Body of pancreas (tissue), 4 donors: ENCODE data around the gene RAB20. TPM values are rescaled to one million over a fixed set of nuclear protein-coding genes. Genes with fewer than 3 reads are reported as not detected.
A peak's percentile ranks its signal among the peaks of the same experiment; 100 is the strongest.

Experiments used
- ATAC-seq: fragments of 150-250 bp; one replicate; pipeline ENCODE4 v1.9.1; 2016
- DNase-seq, 4 donors: peaks; one replicate each; pipeline ENCODE4 v3.0.0-alpha.2; 2019
- H3K27ac ChIP-seq, 4 donors: fragments of 200-600 bp; sonication (generic); 1 replicate in 3 of 4; 2 replicates in 1 of 4; pipeline versions ENCODE4 v1.5.1 to v1.6.1; 2016 to 2019; ENCODE audit warnings: mild to moderate bottlenecking in 1 of 4, mixed read lengths in 1 of 4, moderate library complexity in 1 of 4
- H3K27me3 ChIP-seq, 2 donors: fragments of 200-600 bp; sonication (generic); one replicate each; pipeline ENCODE4 v1.6.0; 2016; ENCODE audit warnings: mild to moderate bottlenecking in 1 of 2
- H3K36me3 ChIP-seq, 2 donors: fragments of 200-600 bp; sonication (generic); replicated peaks in 1 of 2; 2 replicates each; pipeline ENCODE4 v1.5.1; 2016; ENCODE audit warnings: low read depth in 2 of 2; ENCODE audit not compliant: insufficient read depth in 1 of 2
- H3K4me1 ChIP-seq: fragments of 200-600 bp; sonication (generic); one replicate; pipeline ENCODE4 v1.6.0; 2016
- H3K4me3 ChIP-seq, 2 donors: fragments of 200-600 bp; sonication (generic); 1 replicate in 1 of 2; 2 replicates in 1 of 2; pipeline ENCODE4 v1.5.1; 2016 to 2019
- H3K9me3 ChIP-seq, 3 donors: fragments of 200-600 bp; sonication (generic); 1 replicate in 2 of 3; 2 replicates in 1 of 3; pipeline ENCODE4 v1.5.1; 2016
- CTCF ChIP-seq, 7 experiments: fragments of 450-650 bp in 4 of 7; fragments of 200-600 bp in 3 of 7; sonication (generic) in 3 of 7; IDR thresholded peaks; one replicate each; pipeline ENCODE4 v1.5.1; 2016 to 2019; ENCODE audit warnings: antibody characterized with exemption in 7 of 7
- POLR2A ChIP-seq, 3 donors: fragments of 450-650 bp; IDR thresholded peaks; one replicate each; pipeline ENCODE4 v1.6.1; 2016; ENCODE audit warnings: antibody characterized with exemption in 3 of 3, mild to moderate bottlenecking in 2 of 3
- WGBS, 2 donors: methylation state at CpG; one replicate each; pipeline ENCODE4 v1.1.5; 2017; 5-methylcytosine and 5-hydroxymethylcytosine counted together
- intact Hi-C: fragments of 100-400 bp; cut with DNase I; formaldehyde crosslinking; loops from one replicate; pipeline ENCODE4 v1.15.1; 2023
- total RNA-seq, 2 donors: library from RNA; depleted of rRNA; stranded (reverse); fragments of >200 nt; gene quantifications; one replicate each; pipeline ENCODE4 v1.1.0, GENCODE V29; 2016

The RAB20 gene
- total RNA-seq, 2 donors from 2014 or later, result 23.1 to 35.5 TPM

GRCh38 chr13:110519506-110519905 is 42.0 kb downstream of the RAB20 start:
- Histone ChIP-seq H3K4me1 (peaks cover 33% of the 10 kb centered on the region), H3K4me3 (no peak overlapping the region), H3K27me3 (no peaks in the 10 kb centered on the region), H3K36me3 (peaks cover 0 to 11% of the 10 kb centered on the region in 2 donors), H3K27ac (peak overlapping the region in 1 of 4 donors; percentile 47), H3K9me3 (no peaks in the 10 kb centered on the region)
- intact Hi-C loops, result no loop called here
- TF ChIP-seq POLR2A (IDR thresholded peaks at IDR 0.05) (no peak), CTCF (IDR thresholded peaks at IDR 0.05) (no peak)
- DNase-seq (no peak), ATAC-seq (no peak)
- 82% methylated on average over 7 of the region's 7 CpGs; no CpG with 5 or more reads in 1 of the 2 donors for WGBS, 2 donors

GRCh38 chr13:110519046-110519445 is 42.5 kb downstream of the RAB20 start:
- Histone ChIP-seq H3K36me3 (peaks cover 0 to 11% of the 10 kb centered on the region in 2 donors), H3K4me1 (peaks cover 28% of the 10 kb centered on the region), H3K27ac (no peak overlapping the region), H3K4me3 (no peak overlapping the region), H3K9me3 (no peaks in the 10 kb centered on the region), H3K27me3 (no peaks in the 10 kb centered on the region)
- 80 to 84% methylated on average over 1 to 16 of the region's 16 CpGs for WGBS, 2 donors
- no peak for DNase-seq
- intact Hi-C loops, result no loop called here
- TF ChIP-seq CTCF (IDR thresholded peaks at IDR 0.05) (no peak), POLR2A (IDR thresholded peaks at IDR 0.05) (no peak)
- ATAC-seq, result no peak

GRCh38 chr13:110518571-110518970 is 43.0 kb downstream of the RAB20 start:
- no peak overlapping the region for H3K27ac ChIP-seq

GRCh38 chr13:110518226-110518525 is 43.3 kb downstream of the RAB20 start:
- H3K4me1 ChIP-seq, result peaks cover 20% of the 10 kb centered on the region
- H3K4me3 ChIP-seq, result no peak overlapping the region
- H3K27ac ChIP-seq, result no peak overlapping the region
- H3K27me3 ChIP-seq, result no peaks in the 10 kb centered on the region
- WGBS, 2 donors, result 86 to 93% methylated on average over 8 of the region's 8 CpGs
- intact Hi-C loops, result no loop called here
- DNase-seq, result no peak
- no peak for TF ChIP-seq CTCF (IDR thresholded peaks at IDR 0.05)
- no peak for TF ChIP-seq POLR2A (IDR thresholded peaks at IDR 0.05)
- peaks cover 0 to 6% of the 10 kb centered on the region in 2 donors for H3K36me3 ChIP-seq
- no peaks in the 10 kb centered on the region for H3K9me3 ChIP-seq
- ATAC-seq, result no peak

More at GRCh38 chr13:110518571-110518970, 43.0 kb downstream of the RAB20 start:
- peaks cover 23% of the 10 kb centered on the region for H3K4me1 ChIP-seq
- DNase-seq (no peak), ATAC-seq (no peak)
- no peak overlapping the region for H3K4me3 ChIP-seq
- WGBS, 2 donors, result 89 to 92% methylated on average over 11 of the region's 11 CpGs
- no peaks in the 10 kb centered on the region for H3K27me3 ChIP-seq
- no peaks in the 10 kb centered on the region for H3K9me3 ChIP-seq
- TF ChIP-seq POLR2A (IDR thresholded peaks at IDR 0.05), result no peak
- TF ChIP-seq CTCF (IDR thresholded peaks at IDR 0.05), result no peak
- intact Hi-C loops, result no loop called here
- peaks cover 0 to 10% of the 10 kb centered on the region in 2 donors for H3K36me3 ChIP-seq

GRCh38 chr13:110517505-110518225 is 43.9 kb downstream of the RAB20 start:
- Histone ChIP-seq H3K9me3 (no peaks in the 10 kb centered on the region), H3K27ac (no peak overlapping the region), H3K4me1 (peaks cover 20% of the 10 kb centered on the region), H3K36me3 (peaks cover 0 to 4% of the 10 kb centered on the region in 2 donors), H3K4me3 (no peak overlapping the region), H3K27me3 (no peaks in the 10 kb centered on the region)
- DNase-seq, result no peak
- TF ChIP-seq CTCF (IDR thresholded peaks at IDR 0.05), result no peak
- no peak for TF ChIP-seq POLR2A (IDR thresholded peaks at IDR 0.05)
- intact Hi-C loops, result no loop called here
- WGBS, 2 donors, result 70 to 73% methylated on average over 6 to 7 of the region's 7 CpGs
- ATAC-seq, result no peak
